Testis (tissue), 2 donors: ENCODE data around the gene CAMK2G.

Source experiments
- POLR2A ChIP-seq: fragments of 450-650 bp; IDR thresholded peaks from one replicate; pipeline ENCODE4 v1.6.1; 2017; ENCODE audit warnings: antibody characterized with exemption, mild to moderate bottlenecking, moderate library complexity
- TF ChIP-seq, protein P1 (sequence below), 3 experiments: fragments of 450-650 bp in 2 of 3; fragments of 200-600 bp in 1 of 3; sonication (generic) in 1 of 3; IDR thresholded peaks; one replicate each; pipeline ENCODE4 v1.5.1; 2016 to 2019; ENCODE audit warnings: antibody characterized with exemption in 3 of 3, mild to moderate bottlenecking in 2 of 3, moderate library complexity in 1 of 3

DNA sequence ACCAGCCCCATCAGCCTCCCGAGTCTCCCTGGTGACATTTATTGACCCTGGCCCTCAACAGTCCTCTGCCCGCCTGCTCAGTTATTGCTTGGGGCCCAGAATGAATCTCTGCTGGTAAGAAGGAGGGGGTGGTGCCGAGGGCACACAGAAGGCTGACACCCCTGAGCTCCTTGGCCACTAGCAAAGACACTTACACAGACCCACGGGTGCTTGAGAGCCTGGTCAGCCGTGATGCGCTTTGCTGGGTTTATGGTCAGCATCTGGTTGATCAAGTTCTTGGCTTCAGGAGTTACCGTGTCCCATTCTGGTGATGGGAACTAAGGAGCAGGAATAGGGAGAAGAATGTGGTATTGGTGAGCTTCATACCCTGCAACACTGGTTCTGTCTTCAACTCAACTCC is 27.3 kb downstream of the CAMK2G start:
- TF ChIP-seq POLR2A = no peak
- TF ChIP-seq, protein P1, sequence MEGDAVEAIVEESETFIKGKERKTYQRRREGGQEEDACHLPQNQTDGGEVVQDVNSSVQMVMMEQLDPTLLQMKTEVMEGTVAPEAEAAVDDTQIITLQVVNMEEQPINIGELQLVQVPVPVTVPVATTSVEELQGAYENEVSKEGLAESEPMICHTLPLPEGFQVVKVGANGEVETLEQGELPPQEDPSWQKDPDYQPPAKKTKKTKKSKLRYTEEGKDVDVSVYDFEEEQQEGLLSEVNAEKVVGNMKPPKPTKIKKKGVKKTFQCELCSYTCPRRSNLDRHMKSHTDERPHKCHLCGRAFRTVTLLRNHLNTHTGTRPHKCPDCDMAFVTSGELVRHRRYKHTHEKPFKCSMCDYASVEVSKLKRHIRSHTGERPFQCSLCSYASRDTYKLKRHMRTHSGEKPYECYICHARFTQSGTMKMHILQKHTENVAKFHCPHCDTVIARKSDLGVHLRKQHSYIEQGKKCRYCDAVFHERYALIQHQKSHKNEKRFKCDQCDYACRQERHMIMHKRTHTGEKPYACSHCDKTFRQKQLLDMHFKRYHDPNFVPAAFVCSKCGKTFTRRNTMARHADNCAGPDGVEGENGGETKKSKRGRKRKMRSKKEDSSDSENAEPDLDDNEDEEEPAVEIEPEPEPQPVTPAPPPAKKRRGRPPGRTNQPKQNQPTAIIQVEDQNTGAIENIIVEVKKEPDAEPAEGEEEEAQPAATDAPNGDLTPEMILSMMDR (IDR thresholded peaks at IDR 0.05) = no peak
